SH-SY5Y (cell line): Measurements from ENCODE around the gene CCDC192.

Source experiments
- GATA2 ChIP-seq: IDR thresholded peaks from 2 replicates; pipeline ENCODE4 v1.6.1; 2011; ENCODE audit warnings: mild to moderate bottlenecking, low read depth, low read length
- GATA3 ChIP-seq: IDR thresholded peaks from 2 replicates; pipeline ENCODE4 v1.6.1; 2011; ENCODE audit warnings: low read depth, mild to moderate bottlenecking, low read length, moderate library complexity

- TF ChIP-seq GATA3 (no peak), GATA2 (no peak)
Observed at GRCh38 chr5:127864511-127864910, 161.3 kb downstream of the CCDC192 start.
